ENCODE measurements around the gene IFFO2. TPM values are rescaled to one million over a fixed set of nuclear protein-coding genes. Genes with fewer than 3 reads are reported as not detected.

The IFFO2 gene
- total and polyA plus RNA-seq, 2 of the 13 experiments (the other 11 are each of a cell fraction or from before 2014, with no cell fraction given), result 7.3 to 16.7 TPM

DNA sequence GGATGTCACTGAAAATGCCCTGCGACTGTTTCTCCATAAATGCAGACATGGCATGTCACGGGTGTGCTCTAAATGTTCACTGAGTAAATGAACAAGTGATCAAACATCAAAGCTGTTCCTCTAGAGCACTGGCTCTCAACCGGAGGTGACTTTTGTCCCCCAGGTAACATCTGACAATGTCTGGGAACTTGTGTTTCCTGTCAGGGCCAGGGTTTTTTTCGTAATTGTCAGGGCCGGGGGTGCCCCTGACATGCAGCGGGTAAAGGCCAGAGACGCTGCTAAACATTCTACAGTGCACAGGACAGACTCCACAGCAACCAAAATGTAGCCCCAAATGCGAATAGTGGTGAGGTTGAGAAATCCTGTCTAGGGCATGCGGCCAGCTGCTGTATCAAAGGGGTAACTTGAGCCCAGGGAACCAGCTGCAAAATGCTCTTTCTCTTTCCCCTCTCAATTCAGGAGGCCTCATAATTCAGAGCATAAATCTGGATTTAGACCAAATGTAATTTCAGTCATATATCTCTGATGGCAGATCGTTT, 56.1 kb downstream of the IFFO2 start (continued):
- TF ChIP-seq, protein P1, sequence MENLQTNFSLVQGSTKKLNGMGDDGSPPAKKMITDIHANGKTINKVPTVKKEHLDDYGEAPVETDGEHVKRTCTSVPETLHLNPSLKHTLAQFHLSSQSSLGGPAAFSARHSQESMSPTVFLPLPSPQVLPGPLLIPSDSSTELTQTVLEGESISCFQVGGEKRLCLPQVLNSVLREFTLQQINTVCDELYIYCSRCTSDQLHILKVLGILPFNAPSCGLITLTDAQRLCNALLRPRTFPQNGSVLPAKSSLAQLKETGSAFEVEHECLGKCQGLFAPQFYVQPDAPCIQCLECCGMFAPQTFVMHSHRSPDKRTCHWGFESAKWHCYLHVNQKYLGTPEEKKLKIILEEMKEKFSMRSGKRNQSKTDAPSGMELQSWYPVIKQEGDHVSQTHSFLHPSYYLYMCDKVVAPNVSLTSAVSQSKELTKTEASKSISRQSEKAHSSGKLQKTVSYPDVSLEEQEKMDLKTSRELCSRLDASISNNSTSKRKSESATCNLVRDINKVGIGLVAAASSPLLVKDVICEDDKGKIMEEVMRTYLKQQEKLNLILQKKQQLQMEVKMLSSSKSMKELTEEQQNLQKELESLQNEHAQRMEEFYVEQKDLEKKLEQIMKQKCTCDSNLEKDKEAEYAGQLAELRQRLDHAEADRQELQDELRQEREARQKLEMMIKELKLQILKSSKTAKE (CRISPR knock-in tag; IDR thresholded peaks at IDR 0.05; ENCODE audit: borderline replicate concordance), result peak; percentile 98
- peak; percentile 82 for TF ChIP-seq ZSCAN31 (CRISPR knock-in tag; IDR thresholded peaks at IDR 0.05; ENCODE audit: low read depth)
- TF ChIP-seq KDM5A (IDR thresholded peaks at IDR 0.05; ENCODE audit: borderline replicate concordance, low read length), result no peak; the same call in 1 of the 2 replicates
- TF ChIP-seq NBN (conservative IDR thresholded peaks at IDR 0.05), result no peak
- TF ChIP-seq, protein P2, sequence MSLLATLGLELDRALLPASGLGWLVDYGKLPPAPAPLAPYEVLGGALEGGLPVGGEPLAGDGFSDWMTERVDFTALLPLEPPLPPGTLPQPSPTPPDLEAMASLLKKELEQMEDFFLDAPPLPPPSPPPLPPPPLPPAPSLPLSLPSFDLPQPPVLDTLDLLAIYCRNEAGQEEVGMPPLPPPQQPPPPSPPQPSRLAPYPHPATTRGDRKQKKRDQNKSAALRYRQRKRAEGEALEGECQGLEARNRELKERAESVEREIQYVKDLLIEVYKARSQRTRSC (CRISPR knock-in tag; IDR thresholded peaks at IDR 0.05; ENCODE audit: low read depth), result no peak
- TF ChIP-seq, protein P3, sequence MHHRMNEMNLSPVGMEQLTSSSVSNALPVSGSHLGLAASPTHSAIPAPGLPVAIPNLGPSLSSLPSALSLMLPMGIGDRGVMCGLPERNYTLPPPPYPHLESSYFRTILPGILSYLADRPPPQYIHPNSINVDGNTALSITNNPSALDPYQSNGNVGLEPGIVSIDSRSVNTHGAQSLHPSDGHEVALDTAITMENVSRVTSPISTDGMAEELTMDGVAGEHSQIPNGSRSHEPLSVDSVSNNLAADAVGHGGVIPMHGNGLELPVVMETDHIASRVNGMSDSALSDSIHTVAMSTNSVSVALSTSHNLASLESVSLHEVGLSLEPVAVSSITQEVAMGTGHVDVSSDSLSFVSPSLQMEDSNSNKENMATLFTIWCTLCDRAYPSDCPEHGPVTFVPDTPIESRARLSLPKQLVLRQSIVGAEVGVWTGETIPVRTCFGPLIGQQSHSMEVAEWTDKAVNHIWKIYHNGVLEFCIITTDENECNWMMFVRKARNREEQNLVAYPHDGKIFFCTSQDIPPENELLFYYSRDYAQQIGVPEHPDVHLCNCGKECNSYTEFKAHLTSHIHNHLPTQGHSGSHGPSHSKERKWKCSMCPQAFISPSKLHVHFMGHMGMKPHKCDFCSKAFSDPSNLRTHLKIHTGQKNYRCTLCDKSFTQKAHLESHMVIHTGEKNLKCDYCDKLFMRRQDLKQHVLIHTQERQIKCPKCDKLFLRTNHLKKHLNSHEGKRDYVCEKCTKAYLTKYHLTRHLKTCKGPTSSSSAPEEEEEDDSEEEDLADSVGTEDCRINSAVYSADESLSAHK (CRISPR knock-in tag; IDR thresholded peaks at IDR 0.05; ENCODE audit: borderline replicate concordance), result no peak
- TF ChIP-seq AGO2 (optimal IDR thresholded peaks at IDR 0.05; ENCODE audit: low read depth, low read length), result no peak
- TF ChIP-seq HHEX (CRISPR knock-in tag; IDR thresholded peaks at IDR 0.05), result no peak
- peak; percentile 83 for TF ChIP-seq PITX1 (CRISPR knock-in tag; IDR thresholded peaks at IDR 0.05)
- TF ChIP-seq STAT5B (CRISPR knock-in tag; IDR thresholded peaks at IDR 0.05), result no peak
- no peak for TF ChIP-seq ZNF142 (CRISPR knock-in tag; IDR thresholded peaks at IDR 0.05)
- TF ChIP-seq KDM1A (CRISPR knock-in tag; IDR thresholded peaks at IDR 0.05), result no peak; the same call in 1 of the 2 replicates
- TF ChIP-seq ZNF24 (IDR thresholded peaks at IDR 0.05), result no peak
- TF ChIP-seq YY1 (IDR thresholded peaks at IDR 0.05; ENCODE audit: insufficient read depth, insufficient replicate concordance, low read depth, low read length), result no peak
- TF ChIP-seq MYC (CRISPR knock-in tag; IDR thresholded peaks at IDR 0.05; ENCODE audit: borderline replicate concordance), result peak; percentile 52; the same call in 1 of the 2 replicates
- no peak for TF ChIP-seq ZNF230 (CRISPR knock-in tag; IDR thresholded peaks at IDR 0.05)
- TF ChIP-seq ZSCAN5A (CRISPR knock-in tag; IDR thresholded peaks at IDR 0.05; ENCODE audit: borderline replicate concordance), result no peak
- TF ChIP-seq KLF6 (CRISPR knock-in tag; IDR thresholded peaks at IDR 0.05), result no peak
